Activated T-cell treated with anti-CD3 and anti-CD28 coated beads, Interleukin-2, amount 50 U/mL, for 24 hours (primary cell): ENCODE data around the gene POTEM.
"Not testable (repeated sequence)": the region's sequence is repeated elsewhere in the genome, so short reads cannot be mapped to it uniquely, and the experiment has no call there.

Experiments used
- DNase-seq: peaks from one replicate; pipeline ENCODE4 v3.0.0-alpha.2; 2020
- H3K27ac Mint-ChIP-seq: 2 replicates; pipeline ENCODE4 v1.8.0; 2020; ENCODE audit warnings: mild to moderate bottlenecking, mixed read lengths
- H3K27me3 Mint-ChIP-seq: 2 replicates; pipeline ENCODE4 v1.8.0; 2020; ENCODE audit warnings: mixed read lengths
- H3K36me3 Mint-ChIP-seq: 2 replicates; pipeline ENCODE4 v1.8.0; 2020; ENCODE audit warnings: low read depth, mixed read lengths
- H3K4me1 Mint-ChIP-seq: 2 replicates; pipeline ENCODE4 v1.8.0; 2020; ENCODE audit warnings: low read depth, mixed read lengths
- H3K4me3 Mint-ChIP-seq: 2 replicates; pipeline ENCODE4 v1.8.0; 2020; ENCODE audit warnings: mild to moderate bottlenecking, moderate library complexity, mixed read lengths
- H3K9me3 Mint-ChIP-seq: 2 replicates; pipeline ENCODE4 v1.8.0; 2020; ENCODE audit warnings: mixed read lengths

POTEM gene

DNA sequence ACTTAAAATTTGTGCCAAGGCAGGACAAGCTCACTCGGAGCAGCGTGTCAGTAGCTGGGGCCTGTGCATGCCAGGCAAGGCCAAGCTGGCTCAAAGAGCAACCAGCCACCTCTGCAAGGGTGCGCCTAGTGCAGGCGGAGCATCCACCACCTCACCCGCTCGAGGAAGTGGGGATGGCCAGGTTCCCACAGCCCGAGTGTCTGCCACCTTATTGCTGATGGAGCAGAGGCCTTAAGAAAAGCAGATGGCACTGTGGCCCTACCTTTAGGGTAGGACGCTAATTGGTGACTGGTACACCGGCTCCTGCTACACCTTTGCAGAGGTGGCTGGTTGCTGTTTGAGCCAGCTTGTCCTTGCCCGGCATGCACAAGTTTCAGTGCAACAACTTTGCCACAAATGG, 43.8 kb downstream of the POTEM start:
- H3K27me3 Mint-ChIP-seq, H3K4me1 Mint-ChIP-seq, H3K36me3 Mint-ChIP-seq, H3K9me3 Mint-ChIP-seq, H3K4me3 Mint-ChIP-seq, DNase-seq, H3K27ac Mint-ChIP-seq: not testable (repeated sequence)

DNA sequence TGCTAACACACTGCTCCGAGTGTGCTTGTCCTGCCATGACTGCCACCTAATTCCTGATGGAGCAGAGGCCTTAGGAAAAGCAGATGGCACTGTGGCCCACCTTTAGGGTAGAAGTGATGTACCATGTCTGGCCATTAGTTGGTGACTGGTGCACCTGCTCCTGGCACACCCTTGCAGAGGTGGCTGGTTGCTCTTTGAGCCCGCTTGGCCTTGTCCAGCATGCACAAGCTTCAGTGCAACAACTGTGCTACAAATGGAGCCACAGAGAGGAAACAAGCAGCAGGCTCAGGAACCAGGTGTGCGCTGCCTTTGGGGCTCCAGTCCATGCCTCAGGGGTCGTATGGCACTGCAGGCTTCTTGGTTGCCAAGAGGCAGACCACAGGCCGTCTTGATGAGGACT, 44.5 kb downstream of the POTEM start:
- H3K27ac Mint-ChIP-seq, DNase-seq, H3K27me3 Mint-ChIP-seq, H3K4me1 Mint-ChIP-seq, H3K9me3 Mint-ChIP-seq, H3K36me3 Mint-ChIP-seq, H3K4me3 Mint-ChIP-seq: not testable (repeated sequence)

GRCh38 chr14:19015185-19015584, 48.0 kb downstream of the POTEM start:
- not testable (repeated sequence) for H3K36me3 Mint-ChIP-seq, H3K27me3 Mint-ChIP-seq, H3K27ac Mint-ChIP-seq, H3K4me1 Mint-ChIP-seq, H3K4me3 Mint-ChIP-seq, H3K9me3 Mint-ChIP-seq, DNase-seq

DNA sequence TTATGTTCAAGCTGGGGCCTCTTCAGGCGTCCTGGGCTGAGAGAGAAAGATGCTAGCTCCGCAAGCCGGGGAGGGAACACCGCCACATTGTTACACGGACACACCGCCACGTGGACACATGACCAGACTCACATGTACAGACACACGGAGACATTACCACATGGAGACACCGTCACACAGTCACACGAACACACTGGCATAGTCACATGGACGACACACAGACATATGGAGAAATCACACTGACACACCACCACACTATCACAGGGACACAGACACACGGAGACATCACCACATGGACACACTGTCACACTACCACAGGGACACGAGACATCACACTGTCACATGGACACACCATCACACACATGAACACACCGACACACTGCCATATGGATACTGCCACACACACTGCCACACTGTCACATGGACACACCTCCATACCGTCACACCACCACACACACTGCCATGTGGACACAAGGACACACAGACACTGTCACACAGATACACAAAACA, 57.9 kb downstream of the POTEM start:
- not testable (repeated sequence) for H3K4me3 Mint-ChIP-seq, H3K4me1 Mint-ChIP-seq, H3K36me3 Mint-ChIP-seq, H3K27ac Mint-ChIP-seq, H3K9me3 Mint-ChIP-seq, DNase-seq, H3K27me3 Mint-ChIP-seq

- not testable (repeated sequence) for H3K4me1 Mint-ChIP-seq, H3K27ac Mint-ChIP-seq, DNase-seq, H3K36me3 Mint-ChIP-seq, H3K4me3 Mint-ChIP-seq, H3K9me3 Mint-ChIP-seq, H3K27me3 Mint-ChIP-seq
These were observed 59.6 kb downstream of the POTEM start for GRCh38 chr14:19026649-19027351.

DNA sequence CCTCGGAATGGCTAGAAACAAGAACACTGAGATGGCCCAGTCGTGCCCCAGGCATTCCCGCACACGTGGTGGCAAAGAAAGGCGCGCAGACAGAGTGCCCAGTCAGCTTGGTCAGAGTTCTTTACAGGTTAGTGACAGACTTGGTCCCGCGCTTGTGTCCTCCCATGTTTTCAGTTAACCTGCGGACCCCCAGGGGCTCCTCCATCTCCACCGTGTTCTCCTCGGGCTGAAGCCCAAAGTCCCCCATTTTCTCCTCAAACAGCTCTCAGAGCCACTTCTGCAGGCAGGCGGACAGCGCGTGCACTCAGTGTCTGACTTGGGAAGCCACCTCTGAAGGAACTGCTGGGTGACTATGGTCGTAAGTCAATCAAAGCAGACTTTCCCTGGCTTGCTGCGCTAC, 60.7 kb downstream of the POTEM start:
- H3K36me3 Mint-ChIP-seq, H3K27ac Mint-ChIP-seq, H3K27me3 Mint-ChIP-seq, H3K4me3 Mint-ChIP-seq, H3K9me3 Mint-ChIP-seq, DNase-seq, H3K4me1 Mint-ChIP-seq: not testable (repeated sequence)

GRCh38 chr14:19036811-19037382, 69.7 kb downstream of the POTEM start:
- not testable (repeated sequence) for DNase-seq, H3K27me3 Mint-ChIP-seq, H3K27ac Mint-ChIP-seq, H3K4me3 Mint-ChIP-seq, H3K9me3 Mint-ChIP-seq, H3K4me1 Mint-ChIP-seq, H3K36me3 Mint-ChIP-seq

- H3K36me3 Mint-ChIP-seq, H3K27me3 Mint-ChIP-seq: not testable (repeated sequence)
These were observed 70.9 kb downstream of the POTEM start for GRCh38 chr14:19038060-19038664.

GRCh38 chr14:19038785-19039184, 71.6 kb downstream of the POTEM start:
- H3K36me3 Mint-ChIP-seq, DNase-seq, H3K27ac Mint-ChIP-seq, H3K4me3 Mint-ChIP-seq, H3K4me1 Mint-ChIP-seq, H3K9me3 Mint-ChIP-seq, H3K27me3 Mint-ChIP-seq: not testable (repeated sequence)

More at GRCh38 chr14:19038060-19038664, 70.9 kb downstream of the POTEM start:
- not testable (repeated sequence) for DNase-seq, H3K9me3 Mint-ChIP-seq, H3K27ac Mint-ChIP-seq, H3K4me3 Mint-ChIP-seq, H3K4me1 Mint-ChIP-seq

DNA sequence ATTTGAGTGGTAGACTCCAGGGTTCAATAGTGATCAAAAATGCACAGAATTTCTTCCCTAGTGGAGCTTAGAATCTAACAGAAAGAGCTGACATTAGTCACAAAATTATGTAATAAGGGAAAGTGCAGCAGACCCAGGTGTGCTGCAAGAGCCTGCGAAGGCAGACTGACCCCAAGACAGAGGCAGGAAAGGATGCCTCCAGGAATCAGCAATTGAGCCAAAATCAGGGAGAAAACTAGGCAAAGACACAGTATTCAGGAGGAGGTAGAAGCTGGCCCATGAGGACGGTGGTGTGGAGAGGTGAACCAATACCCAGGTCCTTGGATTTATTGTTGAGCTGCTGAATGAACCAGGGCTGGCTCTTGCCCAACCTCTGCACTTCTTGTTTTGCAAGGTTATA, 76.2 kb downstream of the POTEM start:
- not testable (repeated sequence) for H3K4me1 Mint-ChIP-seq, H3K27ac Mint-ChIP-seq, H3K36me3 Mint-ChIP-seq, H3K4me3 Mint-ChIP-seq, DNase-seq, H3K27me3 Mint-ChIP-seq, H3K9me3 Mint-ChIP-seq
